ENCODE results near the gene USP54.

- no peak for TF ChIP-seq CTCF (IDR thresholded peaks at IDR 0.05; ENCODE audit: low read depth, low read length, poor library complexity, severe bottlenecking)
- no peak for TF ChIP-seq EZH2phosphoT487 (IDR thresholded peaks at IDR 0.05; ENCODE audit: borderline replicate concordance, low read length)
These were observed 31.9 kb upstream of the USP54 start for GRCh38 chr10:73623056-73623455.

All from DOHH2 (cell line).